ENCODE results near the gene PID1. TPM values are rescaled to one million over a fixed set of nuclear protein-coding genes. Genes with fewer than 3 reads are reported as not detected.

PID1 gene
- total RNA-seq, 1 donor from 2014 or later: not detected

- H3K27me3 Mint-ChIP-seq (ENCODE audit: unreplicated experiment): no peaks in the 10 kb centered on the region
- no peak for DNase-seq (ENCODE audit: extremely low spot score, unreplicated experiment)
- no peak for TF ChIP-seq CTCF (IDR thresholded peaks at IDR 0.05)
- peaks cover 49% of the 10 kb centered on the region for H3K9me3 Mint-ChIP-seq (ENCODE audit: unreplicated experiment)
- H3K4me3 Mint-ChIP-seq (ENCODE audit: unreplicated experiment): no peak overlapping the region
- no peak overlapping the region for H3K27ac Mint-ChIP-seq (ENCODE audit: unreplicated experiment)
- no peaks in the 10 kb centered on the region for H3K36me3 Mint-ChIP-seq (ENCODE audit: unreplicated experiment)
- no peaks in the 10 kb centered on the region for H3K4me1 Mint-ChIP-seq (ENCODE audit: unreplicated experiment)
Measured at GRCh38 chr2:229022071-229022470, 249.0 kb downstream of the PID1 start.

- peaks cover 43% of the 10 kb centered on the region for H3K9me3 Mint-ChIP-seq (ENCODE audit: unreplicated experiment)
- no peaks in the 10 kb centered on the region for H3K36me3 Mint-ChIP-seq (ENCODE audit: unreplicated experiment)
- H3K4me3 Mint-ChIP-seq (ENCODE audit: unreplicated experiment): no peak overlapping the region
Measured at GRCh38 chr2:229009816-229010215, 261.3 kb downstream of the PID1 start.

DNA sequence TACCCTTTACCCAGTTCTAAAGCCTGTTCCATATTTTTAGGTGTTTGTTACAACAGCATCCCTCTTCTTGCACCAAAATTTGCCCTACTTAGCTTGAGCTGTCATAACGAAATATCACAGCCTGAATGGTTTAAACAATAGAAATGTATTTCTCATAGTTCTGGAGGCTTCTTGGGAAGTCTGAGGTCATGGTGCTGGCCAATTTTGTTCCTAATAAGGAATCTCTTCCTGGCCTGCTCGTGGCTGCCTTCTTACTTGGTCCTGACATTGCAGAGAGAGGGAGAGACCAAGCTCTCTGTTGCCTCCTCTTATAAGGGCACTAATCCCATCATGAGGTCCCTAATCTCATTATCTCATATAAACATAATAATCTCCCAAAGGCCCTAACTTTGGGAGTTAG is 267.8 kb downstream of the PID1 start:
- no peak overlapping the region for H3K4me3 Mint-ChIP-seq (ENCODE audit: unreplicated experiment)

More at GRCh38 chr2:229009816-229010215, 261.3 kb downstream of the PID1 start:
- TF ChIP-seq CTCF (IDR thresholded peaks at IDR 0.05): no peak
- no peaks in the 10 kb centered on the region for H3K4me1 Mint-ChIP-seq (ENCODE audit: unreplicated experiment)
- no peaks in the 10 kb centered on the region for H3K27me3 Mint-ChIP-seq (ENCODE audit: unreplicated experiment)
- no peak overlapping the region for H3K27ac Mint-ChIP-seq (ENCODE audit: unreplicated experiment)
- DNase-seq (ENCODE audit: extremely low spot score, unreplicated experiment): no peak

GRCh38 chr2:229001196-229001595 is 269.9 kb downstream of the PID1 start:
- Mint-ChIP-seq H3K4me1 (ENCODE audit: unreplicated experiment) (no peaks in the 10 kb centered on the region), H3K4me3 (ENCODE audit: unreplicated experiment) (no peak overlapping the region), H3K27me3 (ENCODE audit: unreplicated experiment) (no peaks in the 10 kb centered on the region), H3K27ac (ENCODE audit: unreplicated experiment) (no peak overlapping the region), H3K36me3 (ENCODE audit: unreplicated experiment) (no peaks in the 10 kb centered on the region), H3K9me3 (ENCODE audit: unreplicated experiment) (peaks cover 36% of the 10 kb centered on the region)
- no peak for DNase-seq (ENCODE audit: extremely low spot score, unreplicated experiment)
- TF ChIP-seq CTCF (IDR thresholded peaks at IDR 0.05): no peak

More for the DNA sequence above, 267.8 kb downstream of the PID1 start:
- Mint-ChIP-seq H3K4me1 (ENCODE audit: unreplicated experiment) (no peaks in the 10 kb centered on the region), H3K27me3 (ENCODE audit: unreplicated experiment) (no peaks in the 10 kb centered on the region), H3K36me3 (ENCODE audit: unreplicated experiment) (no peaks in the 10 kb centered on the region), H3K9me3 (ENCODE audit: unreplicated experiment) (peaks cover 47% of the 10 kb centered on the region), H3K27ac (ENCODE audit: unreplicated experiment) (no peak overlapping the region)
- TF ChIP-seq CTCF (IDR thresholded peaks at IDR 0.05): no peak
- no peak for DNase-seq (ENCODE audit: extremely low spot score, unreplicated experiment)

DNA sequence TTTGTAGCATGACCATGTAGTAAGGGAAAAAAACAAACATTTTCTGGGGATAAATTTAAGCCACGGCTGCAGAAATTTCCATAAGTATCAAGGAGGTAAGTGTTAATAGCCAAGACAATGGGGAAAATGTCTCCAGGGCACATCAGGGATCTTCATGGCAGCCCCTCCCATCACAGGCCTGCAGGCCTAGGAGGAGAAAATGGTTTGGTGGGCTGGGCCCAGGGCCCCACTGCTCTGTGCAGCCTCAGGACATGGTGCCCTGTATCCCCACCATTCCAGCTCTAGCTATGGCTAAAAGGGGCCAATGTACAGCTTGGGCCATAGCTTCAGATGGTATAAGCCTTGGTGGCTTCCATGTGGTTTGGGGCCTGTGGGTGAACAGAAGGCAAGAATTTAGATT is 271.8 kb downstream of the PID1 start:
- Mint-ChIP-seq H3K4me1 (ENCODE audit: unreplicated experiment) (no peaks in the 10 kb centered on the region), H3K27me3 (ENCODE audit: unreplicated experiment) (no peaks in the 10 kb centered on the region), H3K27ac (ENCODE audit: unreplicated experiment) (no peak overlapping the region), H3K36me3 (ENCODE audit: unreplicated experiment) (no peaks in the 10 kb centered on the region), H3K9me3 (ENCODE audit: unreplicated experiment) (peaks cover 39% of the 10 kb centered on the region), H3K4me3 (ENCODE audit: unreplicated experiment) (no peak overlapping the region)
- no peak for DNase-seq (ENCODE audit: extremely low spot score, unreplicated experiment)
- TF ChIP-seq CTCF (IDR thresholded peaks at IDR 0.05): no peak
